ENCODE data around the gene ZNF324.
"Not testable (repeated sequence)": the region's sequence is repeated elsewhere in the genome, so short reads cannot be mapped to it uniquely, and the experiment has no call there.

ZNF324 gene

DNA sequence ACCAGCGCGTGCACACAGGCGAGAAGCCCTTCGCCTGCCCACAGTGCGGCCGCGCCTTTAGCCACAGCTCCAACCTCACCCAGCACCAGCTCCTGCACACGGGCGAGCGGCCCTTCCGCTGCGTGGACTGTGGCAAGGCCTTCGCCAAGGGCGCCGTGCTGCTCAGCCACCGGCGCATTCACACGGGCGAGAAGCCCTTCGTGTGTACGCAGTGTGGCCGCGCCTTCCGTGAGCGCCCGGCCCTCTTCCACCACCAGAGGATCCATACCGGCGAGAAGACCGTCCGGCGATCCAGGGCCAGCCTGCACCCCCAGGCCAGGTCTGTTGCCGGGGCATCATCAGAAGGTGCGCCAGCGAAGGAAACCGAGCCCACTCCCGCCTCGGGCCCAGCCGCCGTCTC, 4.9 kb downstream of the ZNF324 start:
- DNase-seq (ENCODE audit: low read depth, low spot score) = no peak

DNA sequence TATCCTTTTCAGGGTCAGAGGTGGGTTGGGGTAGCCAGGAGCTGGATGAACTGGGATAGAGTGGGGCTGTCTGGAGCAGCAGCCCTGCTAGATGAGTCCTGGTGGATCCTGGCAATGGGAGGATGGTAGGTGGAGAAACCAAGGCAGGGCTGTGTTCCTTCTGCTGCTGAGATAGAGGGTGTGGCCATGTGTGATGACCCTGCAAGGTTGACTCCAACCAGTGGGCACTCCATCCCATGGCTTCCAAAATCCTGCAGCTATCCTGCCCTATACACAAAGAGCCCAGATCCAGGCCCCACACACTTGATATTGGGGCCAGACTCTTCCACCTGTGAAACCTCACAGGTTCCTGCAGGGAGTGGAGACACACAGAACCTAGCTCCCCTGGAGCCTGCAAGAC, 6.9 kb downstream of the ZNF324 start:
- no peak for DNase-seq (ENCODE audit: low read depth, low spot score)

DNA sequence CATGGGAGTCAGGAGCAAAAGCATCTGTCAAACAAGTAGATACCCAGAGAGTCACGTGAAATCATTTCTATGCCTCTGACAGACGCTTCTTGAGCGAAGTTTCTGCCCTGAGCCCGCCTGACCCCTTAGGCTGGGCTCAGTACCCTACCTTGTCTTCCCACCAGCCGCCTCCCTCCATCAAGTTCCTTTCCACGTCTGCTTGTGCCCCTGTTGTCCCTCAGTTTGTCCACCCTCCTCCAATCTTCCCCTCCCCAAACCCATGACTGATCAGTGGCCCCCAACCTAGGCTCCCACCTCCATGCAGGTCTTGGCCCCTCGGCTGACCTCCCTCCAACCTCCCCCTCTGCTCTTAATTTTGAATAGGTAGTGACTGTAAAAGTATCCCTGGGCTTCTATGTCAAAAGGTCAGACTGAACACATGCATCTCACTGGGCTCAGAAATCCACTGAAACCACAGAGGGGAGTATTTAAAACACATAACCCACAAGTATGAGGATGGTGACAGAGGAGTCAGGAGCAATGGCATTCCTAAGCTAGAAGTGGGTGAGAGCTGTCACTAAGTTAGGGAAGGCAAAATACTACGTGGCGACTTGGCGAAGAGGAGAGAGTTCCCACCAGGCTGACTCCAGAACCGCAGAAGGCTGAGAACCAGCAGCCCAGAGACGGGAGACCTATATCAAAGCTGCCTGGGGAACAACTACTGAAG, 7.6 kb downstream of the ZNF324 start:
- no peak for DNase-seq (ENCODE audit: low read depth, low spot score)

DNA sequence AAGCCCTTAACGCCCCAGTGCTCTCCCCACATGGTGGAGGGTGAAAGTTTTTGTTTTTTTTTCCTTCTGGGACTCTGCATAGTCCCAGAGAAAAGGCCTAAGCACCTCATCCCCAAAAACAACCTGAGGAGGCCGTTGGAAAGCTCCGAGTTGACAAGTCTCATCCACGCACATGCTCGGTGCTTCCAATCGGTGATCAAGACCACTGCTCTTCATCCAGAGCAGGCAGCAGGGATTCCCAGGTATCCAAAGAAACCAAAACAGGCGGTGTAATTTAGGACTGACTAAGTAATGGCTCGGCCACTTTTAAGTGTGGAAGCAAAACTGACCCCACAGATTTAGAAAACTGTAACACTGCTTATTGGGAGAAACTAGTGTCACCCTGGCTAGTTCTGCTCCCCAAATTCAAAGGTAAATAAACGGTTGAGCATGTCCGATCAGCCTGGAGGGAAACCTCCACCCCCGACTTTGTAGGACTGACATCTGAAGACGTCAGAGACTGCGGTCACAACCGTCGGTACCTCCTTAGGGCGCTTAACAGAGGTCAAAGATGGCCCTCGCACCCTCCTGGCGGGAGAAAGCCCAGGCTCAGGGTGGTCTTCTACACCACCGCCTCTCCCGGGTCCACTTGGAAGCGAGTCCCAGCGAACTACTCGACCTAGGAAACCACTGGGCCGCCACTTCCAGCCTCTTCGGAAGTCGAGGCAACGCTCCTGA, 8.3 kb downstream of the ZNF324 start:
- no peak for DNase-seq (ENCODE audit: low read depth, low spot score)

DNA sequence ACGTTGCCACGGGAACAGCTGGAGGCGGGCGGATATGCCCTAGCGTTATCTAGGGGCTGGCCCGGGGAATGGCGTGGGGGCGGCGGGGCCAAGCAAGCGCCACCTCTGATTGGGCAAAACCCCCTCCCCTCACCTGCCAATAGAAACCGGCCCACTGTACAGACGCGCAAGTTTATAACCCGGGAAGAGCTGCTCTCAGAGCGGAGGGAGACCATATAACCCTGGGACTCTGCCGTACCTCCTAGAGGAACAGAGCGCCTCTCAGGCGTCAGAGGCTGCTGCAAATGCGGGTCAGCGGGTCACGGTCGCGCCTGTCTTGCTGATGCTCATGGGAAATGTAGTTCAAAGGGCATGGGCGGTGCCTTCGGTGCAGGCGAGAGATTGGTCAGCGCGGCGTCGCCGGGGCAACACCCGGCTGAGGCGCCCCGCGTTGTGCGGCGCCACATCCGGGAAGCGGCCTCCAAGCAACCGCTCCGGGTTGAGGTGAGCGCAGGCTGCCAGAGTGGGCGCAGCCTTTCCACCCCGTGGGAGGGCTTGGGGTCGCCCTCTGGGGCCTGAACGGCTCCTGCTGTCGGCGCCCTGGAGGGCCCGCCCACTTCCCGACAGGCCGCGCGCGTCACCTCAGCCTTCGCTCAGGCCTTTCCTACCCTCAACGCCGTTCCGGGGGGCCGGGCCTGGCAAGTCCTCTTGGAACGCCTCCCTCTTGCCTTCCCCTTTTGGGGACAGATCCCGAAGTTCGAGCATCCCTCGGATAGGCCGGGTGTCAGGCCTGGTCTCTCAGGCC, 9.0 kb downstream of the ZNF324 start, which contains the start of gene ZNF446:
TSS of gene ZNF446 (plus strand) at position 639 of the 784 bp plus-strand sequence. CDS start 867 bp downstream, outside the sequence.
- DNase-seq (ENCODE audit: low read depth, low spot score) = peak; percentile 92

DNA sequence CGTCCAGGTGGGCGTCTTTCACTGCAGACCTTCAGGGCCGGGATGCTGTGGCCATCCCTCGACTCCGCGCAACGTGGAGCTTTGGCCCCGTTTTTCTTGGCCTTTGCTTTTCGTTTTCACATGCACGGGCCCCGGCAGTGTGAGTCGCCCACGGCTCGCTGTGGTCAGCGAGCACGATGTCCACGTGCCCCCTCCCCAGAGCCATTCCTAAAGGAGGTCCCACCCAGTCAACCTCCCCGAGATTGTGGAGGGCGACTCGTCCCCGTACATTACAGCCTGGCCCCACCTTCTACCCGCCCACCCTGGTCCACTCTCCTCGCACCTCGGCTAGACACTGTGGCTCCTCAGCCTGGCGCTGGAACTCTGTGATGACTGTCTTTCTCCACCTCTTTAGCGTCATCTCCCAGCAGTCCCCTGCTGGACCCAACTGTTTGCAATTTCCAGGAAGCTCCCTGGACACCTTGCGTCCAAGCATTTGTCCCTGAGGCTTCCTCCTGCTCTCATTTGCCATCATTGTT, 9.7 kb downstream of the ZNF324 start:
- DNase-seq (ENCODE audit: low read depth, low spot score) = no peak

DNA sequence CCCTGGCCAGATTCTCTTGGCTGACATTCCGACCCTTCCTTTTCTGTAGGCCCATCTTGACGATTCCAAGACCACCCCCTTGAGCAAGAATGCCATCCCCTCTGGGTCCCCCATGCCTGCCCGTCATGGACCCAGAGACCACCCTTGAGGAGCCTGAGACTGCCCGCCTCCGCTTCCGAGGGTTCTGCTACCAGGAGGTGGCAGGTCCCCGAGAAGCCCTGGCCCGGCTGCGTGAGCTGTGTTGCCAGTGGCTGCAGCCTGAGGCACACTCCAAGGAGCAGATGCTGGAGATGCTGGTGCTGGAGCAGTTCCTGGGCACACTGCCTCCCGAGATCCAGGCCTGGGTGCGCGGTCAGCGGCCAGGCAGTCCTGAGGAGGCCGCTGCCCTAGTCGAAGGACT, 10.2 kb downstream of the ZNF324 start:
- DNase-seq (ENCODE audit: low read depth, low spot score) = no peak

DNA sequence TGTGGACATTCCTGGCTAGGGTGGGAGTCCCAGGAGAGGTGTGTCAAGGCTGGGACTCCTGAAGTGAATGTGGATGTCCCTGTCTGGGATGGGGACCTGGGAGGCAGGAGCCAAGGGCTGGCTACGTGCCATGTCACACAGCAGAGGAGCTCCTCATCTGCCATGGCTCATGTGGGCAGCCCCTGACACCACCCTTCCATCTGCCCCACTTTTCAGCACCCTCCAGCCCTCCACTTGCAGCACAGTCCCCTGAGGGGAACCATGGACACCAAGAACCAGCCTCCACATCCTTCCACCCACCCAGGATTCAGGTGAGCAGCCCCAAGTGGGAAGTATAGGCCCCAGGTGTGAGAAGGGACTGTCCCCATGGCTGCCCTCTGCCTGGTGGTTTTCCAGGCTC, 11.0 kb downstream of the ZNF324 start:
- no peak for DNase-seq (ENCODE audit: low read depth, low spot score)

DNA sequence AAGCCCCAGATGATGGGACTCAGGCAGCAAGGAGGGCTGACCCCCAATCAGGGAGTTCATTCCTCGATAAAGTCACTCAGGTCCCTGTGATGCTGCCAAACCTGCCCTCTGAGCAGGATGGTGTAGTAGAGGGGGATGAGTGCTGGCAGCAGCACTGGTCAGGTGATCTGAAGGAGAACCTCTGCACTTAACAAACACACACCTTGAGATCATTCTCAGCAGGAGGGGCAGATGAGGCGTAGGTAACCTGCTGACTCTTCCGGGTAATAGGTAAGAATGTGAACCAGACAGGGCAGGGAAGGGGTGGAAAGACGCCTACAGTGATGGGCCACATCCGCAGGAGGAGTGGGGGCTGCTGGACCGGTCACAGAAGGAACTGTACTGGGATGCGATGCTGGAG, 12.4 kb downstream of the ZNF324 start:
- no peak for DNase-seq (ENCODE audit: low read depth, low spot score)

DNA sequence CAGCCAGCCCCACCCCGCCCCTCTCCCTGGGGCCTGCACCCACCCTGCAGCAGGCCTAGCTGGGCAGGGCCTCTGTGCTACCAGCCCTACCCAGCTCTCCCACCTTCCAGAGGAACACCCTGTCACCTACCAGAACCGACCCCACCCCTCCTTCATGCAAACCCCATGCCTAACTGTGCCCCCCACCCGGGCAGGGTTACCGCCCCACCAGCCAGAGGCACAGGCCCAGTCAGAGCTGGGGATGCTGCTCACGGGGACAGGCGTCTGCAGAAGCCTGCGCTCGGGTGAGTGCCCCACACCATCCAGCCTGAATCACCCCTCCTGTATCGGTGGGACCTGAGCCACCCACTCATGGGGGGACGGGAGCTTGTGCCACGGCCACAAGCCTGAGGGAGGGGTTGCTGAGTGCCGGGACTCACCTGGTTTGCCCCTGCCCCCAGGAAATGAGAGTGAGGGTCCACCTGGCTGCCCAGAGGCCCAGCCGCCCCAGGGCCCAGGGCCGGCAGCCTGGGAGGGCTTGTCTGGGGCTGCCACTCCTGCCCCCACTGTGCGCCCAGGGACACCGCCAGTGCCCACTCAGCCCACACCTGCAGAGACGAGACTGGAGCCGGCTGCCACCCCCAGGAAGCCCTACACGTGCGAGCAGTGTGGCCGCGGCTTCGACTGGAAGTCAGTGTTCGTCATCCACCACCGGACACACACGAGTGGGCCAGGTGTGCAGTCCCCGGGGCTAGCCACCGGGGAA, 13.0 kb downstream of the ZNF324 start:
- DNase-seq (ENCODE audit: low read depth, low spot score) = no peak

DNA sequence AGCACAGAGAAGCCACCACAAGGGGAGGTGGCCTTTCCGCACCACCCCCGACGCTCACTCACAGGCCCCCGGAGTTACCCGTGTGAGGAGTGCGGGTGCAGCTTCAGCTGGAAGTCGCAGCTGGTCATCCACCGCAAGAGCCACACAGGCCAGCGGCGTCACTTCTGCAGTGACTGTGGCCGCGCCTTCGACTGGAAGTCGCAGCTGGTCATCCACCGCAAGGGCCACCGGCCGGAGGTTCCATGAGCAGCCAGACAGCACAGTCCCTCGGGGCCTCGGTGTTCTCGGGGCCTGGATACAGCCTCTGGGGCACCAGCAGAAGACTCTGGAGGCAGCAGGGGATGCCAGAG, 13.6 kb downstream of the ZNF324 start:
- no peak for DNase-seq (ENCODE audit: low read depth, low spot score)

DNA sequence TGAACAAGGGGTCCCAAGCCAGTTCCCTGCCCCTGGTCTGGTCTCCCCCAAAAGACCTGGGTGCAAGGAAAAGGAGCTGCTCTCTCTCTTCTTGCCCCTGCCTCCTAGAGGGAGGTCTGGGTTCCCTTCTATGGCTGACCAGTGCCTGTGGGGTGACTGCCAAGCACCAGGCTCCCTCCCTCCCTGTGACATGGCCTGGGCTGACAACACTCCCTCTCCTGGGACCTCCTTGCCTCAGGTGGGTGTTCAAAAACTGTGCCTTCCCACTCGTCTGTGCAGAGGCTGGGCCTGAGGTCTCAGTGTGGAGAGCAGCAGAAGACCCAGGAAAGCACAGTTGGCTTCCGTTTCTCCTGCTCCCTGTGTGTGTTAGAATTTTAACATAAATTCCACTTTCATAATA, 14.0 kb downstream of the ZNF324 start:
- no peak for DNase-seq (ENCODE audit: low read depth, low spot score)

DNA sequence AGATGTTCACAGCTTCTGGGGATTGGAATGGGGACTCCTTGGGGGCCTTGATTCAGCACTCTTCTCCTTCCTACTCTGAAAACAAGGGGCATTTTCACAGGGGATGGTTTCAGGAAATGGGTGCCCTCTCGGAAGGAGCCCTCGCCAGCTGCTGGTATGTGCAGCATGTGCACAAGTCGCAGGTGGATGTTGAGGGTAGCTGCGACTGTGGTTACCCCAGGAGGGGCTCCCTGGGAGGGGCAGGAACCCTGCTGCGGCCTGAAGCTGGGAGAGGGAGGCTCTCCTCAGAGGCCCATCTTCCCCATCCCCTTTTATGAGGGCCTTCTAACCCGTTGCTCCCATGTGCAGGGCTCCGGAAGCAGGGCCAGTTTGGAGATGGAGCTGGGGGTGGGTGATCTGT, 15.5 kb downstream of the ZNF324 start:
- DNase-seq (ENCODE audit: low read depth, low spot score) = no peak

DNA sequence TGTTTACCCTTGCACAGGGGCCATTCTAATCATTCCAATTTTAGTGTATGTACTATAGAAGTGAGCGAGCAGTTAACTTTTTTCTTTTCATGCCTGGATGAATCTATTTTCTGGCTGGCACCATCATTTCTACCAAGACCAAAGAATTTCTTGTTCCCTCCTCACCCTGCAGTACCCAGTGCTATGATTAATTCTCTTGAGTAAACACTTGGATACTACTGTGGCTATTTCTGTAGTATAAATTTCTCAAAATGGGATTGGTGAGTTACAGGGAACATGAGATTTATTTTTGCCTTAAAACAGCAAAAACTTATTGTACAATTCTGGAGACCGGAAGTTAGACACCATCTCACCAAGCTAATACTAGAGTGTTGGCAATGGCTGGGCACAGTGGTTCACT, 16.9 kb downstream of the ZNF324 start:
- DNase-seq (ENCODE audit: low read depth, low spot score) = no peak

DNA sequence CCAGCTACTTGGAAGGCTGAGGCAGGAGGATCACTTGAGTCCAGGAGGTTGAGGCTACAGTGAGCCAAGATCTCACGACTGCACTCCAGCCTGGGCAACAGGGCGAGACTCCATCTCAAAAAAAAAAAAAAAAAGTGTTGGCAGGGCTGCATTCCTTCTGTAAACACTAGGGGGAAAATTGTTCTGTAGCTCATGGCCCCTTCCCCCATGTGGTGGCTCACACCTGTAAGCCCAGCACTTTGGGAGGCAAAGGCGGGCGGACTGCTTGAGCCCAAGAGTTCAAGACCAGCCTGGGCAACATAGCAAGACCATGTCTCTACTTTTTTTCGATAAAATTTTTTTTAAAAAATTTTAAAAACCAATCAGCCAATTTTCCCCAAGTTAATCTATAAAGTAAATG, 17.5 kb downstream of the ZNF324 start:
- not testable (repeated sequence) for DNase-seq (ENCODE audit: low read depth, low spot score)

DNA sequence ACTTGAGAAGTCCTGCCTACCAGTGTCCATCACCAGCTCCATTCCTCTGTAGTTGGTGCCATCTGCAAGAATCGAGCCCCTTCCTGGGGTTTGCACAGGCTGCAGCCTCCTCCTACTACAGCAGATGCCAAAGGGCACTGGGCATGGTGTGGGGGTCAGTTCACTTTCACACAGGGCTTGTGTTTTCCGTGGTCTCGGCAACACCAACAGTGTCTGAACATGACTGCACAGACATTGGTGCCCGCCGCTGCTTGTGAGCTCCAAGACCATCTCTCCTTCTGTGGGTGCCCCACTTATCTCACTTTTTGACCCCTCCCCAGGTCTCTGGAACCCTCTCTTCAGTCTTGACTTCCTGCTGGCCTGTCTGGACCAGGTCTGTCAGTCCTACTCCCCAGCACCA, 24.5 kb downstream of the ZNF324 start:
- DNase-seq (ENCODE audit: low read depth, low spot score) = no peak

DNA sequence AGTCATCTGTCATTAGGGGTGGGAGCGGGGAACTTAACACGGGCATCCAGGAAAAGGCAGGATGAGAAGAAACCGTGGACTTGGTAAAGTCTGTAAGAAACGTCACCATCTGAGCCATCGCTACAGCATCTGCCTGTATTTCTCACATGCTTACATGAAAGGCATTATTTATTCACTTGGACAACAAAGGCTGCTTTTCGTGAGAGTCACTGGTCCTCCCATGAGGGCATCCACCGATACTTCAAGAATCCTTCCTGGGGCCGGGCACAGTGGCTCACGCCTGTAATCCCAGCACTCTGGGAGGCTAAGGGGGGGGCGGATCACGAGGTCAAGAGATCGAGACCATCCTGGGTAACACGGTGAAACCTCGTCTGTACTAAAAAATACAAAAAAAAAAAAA, 25.4 kb downstream of the ZNF324 start:
- DNase-seq (ENCODE audit: low read depth, low spot score) = no peak

DNA sequence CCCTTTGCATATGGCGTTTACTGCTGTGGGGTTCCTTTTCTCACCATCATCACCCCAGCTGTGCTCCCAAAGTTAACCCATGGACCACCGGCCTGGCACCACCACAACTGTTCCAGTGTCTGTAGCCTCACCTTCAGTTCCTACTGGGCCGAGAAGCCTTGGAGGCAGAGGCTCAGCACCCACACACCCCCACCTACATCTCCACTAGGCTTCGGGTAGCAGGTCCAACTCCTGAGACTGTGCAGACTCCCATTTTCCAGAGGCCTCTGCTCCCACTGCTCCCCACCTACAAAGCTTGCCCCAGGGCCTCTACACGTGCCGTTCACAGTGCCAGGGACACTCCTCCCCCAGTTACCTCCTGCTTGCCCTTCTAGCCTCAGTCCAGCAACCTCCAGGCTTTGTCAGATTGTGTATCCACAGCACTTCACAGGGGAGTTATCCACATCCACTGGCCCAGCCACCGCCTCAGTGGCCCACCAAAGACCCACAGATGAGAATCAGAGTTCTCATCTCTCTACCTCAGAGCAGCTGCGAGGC, 30.8 kb downstream of the ZNF324 start:
- no peak for DNase-seq (ENCODE audit: low read depth, low spot score)

DNA sequence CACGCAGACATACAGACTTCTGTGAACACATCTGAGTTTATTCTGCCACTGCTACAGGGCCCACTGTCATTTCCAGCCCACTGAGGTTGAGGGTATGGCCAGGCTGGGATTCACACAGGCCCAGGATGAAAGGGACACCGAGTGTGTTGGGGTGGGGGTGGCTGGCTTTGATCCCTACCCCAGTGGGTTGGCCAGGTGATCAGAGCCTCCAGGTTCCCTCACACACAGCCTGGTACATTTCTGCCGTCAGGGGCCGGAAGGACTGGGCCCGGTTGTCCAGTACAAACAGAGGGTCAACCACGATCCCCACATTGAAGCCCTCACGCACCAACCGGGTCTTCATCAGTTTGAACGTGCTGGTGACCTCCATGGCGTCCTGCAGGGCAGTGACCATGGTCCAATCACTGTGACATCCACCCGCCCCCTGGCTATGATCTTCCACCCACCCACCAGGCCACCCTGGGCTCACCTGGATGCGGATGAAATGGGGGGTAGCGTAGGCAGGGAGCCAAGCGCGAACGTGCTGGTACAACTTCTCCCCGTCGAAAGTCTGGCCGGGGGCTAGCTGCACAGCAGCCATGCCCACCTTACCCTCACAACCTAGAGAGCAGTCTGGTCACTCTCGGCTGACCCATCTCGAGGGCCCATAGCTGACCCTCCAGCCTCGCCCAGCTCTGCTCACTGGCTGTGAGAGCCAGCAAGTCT, 31.6 kb downstream of the ZNF324 start:
- no peak for DNase-seq (ENCODE audit: low read depth, low spot score)

DNA sequence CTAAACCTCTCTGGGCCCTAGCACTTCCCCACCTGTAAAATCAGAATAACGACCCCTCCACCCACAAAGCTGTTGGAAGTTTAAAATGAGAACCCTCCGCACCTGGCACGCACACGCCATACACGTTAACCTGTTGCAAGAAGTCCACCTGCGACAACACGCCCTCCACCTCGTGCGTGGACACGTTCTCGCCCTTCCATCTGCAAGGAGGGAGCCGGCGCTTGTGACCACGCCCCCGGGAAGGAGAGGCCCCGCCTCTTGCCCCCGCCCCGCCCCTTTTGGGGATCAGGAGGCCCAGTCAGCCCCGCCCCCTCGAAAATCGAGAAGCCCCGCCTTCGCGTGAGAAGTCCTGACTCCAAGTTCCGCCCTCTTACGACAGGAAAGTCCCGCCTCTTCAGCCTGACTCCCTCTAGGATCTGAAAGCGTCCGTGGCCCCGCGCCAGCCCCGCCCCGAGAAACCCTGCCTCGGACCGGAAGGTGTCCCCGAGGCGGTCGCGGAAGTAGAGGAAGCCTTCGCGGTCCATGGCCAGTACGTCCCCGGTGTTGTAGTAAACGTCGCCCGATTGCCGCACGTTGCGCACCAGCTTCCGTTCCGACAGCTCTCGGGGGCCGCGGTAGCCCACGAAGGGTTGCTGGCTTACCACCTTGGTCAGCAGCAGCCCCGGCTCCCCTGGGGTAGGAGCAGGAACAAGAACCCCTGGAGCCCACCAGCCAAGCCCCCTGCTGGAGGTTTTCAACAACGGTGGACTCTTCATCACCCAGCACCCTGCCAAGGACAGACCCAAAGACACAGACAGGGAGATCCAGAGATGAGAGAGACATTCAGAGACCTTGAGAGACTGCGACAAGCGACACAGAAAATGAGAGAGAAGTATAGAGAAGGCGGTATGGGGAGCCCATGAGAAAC, 32.4 kb downstream of the ZNF324 start:
- DNase-seq (ENCODE audit: low read depth, low spot score) = peak; percentile 89
